Testis (tissue), 3 donors: ENCODE results near the gene LYG2. TPM values are rescaled to one million over a fixed set of nuclear protein-coding genes. Genes with fewer than 3 reads are reported as not detected.
"Not testable (repeated sequence)": the region's sequence is repeated elsewhere in the genome, so short reads cannot be mapped to it uniquely, and the experiment has no call there.

Source experiments
- DNase-seq: peaks from one replicate; pipeline ENCODE4 v3.0.0-alpha.2; 2019
- H3K27ac ChIP-seq, 2 donors: fragments of 200-600 bp; sonication (generic); one replicate each; pipeline ENCODE4 v1.5.1; 2019
- H3K27me3 ChIP-seq: fragments of 200-600 bp; sonication (generic); one replicate; pipeline ENCODE4 v1.5.1; 2019
- H3K36me3 ChIP-seq: fragments of 200-600 bp; sonication (generic); one replicate; pipeline ENCODE4 v1.5.1; 2017; ENCODE audit warnings: low read depth; ENCODE audit errors: missing control alignments
- H3K4me1 ChIP-seq: fragments of 200-600 bp; sonication (generic); one replicate; pipeline ENCODE4 v1.5.1; 2019
- H3K4me3 ChIP-seq, 2 donors: fragments of 200-600 bp; sonication (generic); one replicate each; pipeline ENCODE4 v1.5.1; 2017 to 2019
- H3K9me3 ChIP-seq: fragments of 200-600 bp; sonication (generic); one replicate; pipeline ENCODE4 v1.5.1; 2017
- CTCF ChIP-seq, 3 experiments: fragments of 450-650 bp in 2 of 3; fragments of 200-600 bp in 1 of 3; sonication (generic) in 1 of 3; IDR thresholded peaks; one replicate each; pipeline ENCODE4 v1.5.1; 2016 to 2019; ENCODE audit warnings: antibody characterized with exemption in 3 of 3, mild to moderate bottlenecking in 2 of 3, moderate library complexity in 1 of 3
- POLR2A ChIP-seq: fragments of 450-650 bp; IDR thresholded peaks from one replicate; pipeline ENCODE4 v1.6.1; 2017; ENCODE audit warnings: antibody characterized with exemption, mild to moderate bottlenecking, moderate library complexity
- WGBS, 2 donors: methylation state at CpG; one replicate each; pipeline ENCODE4 v1.1.5; 2018; 5-methylcytosine and 5-hydroxymethylcytosine counted together
- intact Hi-C: fragments of 100-400 bp; cut with DNase I; formaldehyde crosslinking; loops from one replicate; pipeline ENCODE4 v1.15.1; 2023; ENCODE audit warnings: low total_unique reads
- polyA plus RNA-seq: library from polyadenylated mRNA; stranded (reverse); fragments of 350-450 nt; fragmentation: Illumina TruSeq; extraction: RNeasy Lipid Tissue Mini Kit (QIAGEN cat#74804); gene quantifications from one replicate; pipeline ENCODE4 v1.2.3, GENCODE V29; 2014; ENCODE audit warnings: low read depth, low replicate concordance; ENCODE audit not compliant: insufficient read depth
- total RNA-seq, 2 donors: library from RNA; depleted of rRNA; stranded (reverse); fragments of >200 nt; gene quantifications; one replicate each; pipeline ENCODE4 v1.2.3, GENCODE V29; 2016

LYG2 gene
- total and polyA plus RNA-seq, 3 donors from 2014 or later = 0.43 to 1.7 TPM; not detected in 1

GRCh38 chr2:99205491-99205890 lies 50.0 kb downstream of the LYG2 start:
- intact Hi-C loops = no loop called here
- 92 to 95% methylated on average over 5 of the region's 5 CpGs for WGBS, 2 donors
- Histone ChIP-seq H3K9me3 (no peaks in the 10 kb centered on the region), H3K4me3 (no peak overlapping the region), H3K27me3 (no peaks in the 10 kb centered on the region), H3K36me3 (no peaks in the 10 kb centered on the region), H3K27ac (no peak overlapping the region), H3K4me1 (no peaks in the 10 kb centered on the region)
- TF ChIP-seq POLR2A (no peak), CTCF (IDR thresholded peaks at IDR 0.05) (no peak)
- no peak for DNase-seq

GRCh38 chr2:99201959-99202678 lies 53.3 kb downstream of the LYG2 start:
- H3K27ac ChIP-seq = no peak overlapping the region
- 91% methylated on average over 4 of the region's 4 CpGs for WGBS, 2 donors
- DNase-seq = no peak
- H3K4me3 ChIP-seq = no peak overlapping the region
- no peaks in the 10 kb centered on the region for H3K9me3 ChIP-seq
- H3K4me1 ChIP-seq = no peaks in the 10 kb centered on the region
- TF ChIP-seq POLR2A = no peak
- TF ChIP-seq CTCF (IDR thresholded peaks at IDR 0.05) = peak in 1 of 3 experiments; percentile 24
- H3K27me3 ChIP-seq = no peaks in the 10 kb centered on the region
- intact Hi-C loops = no loop called here
- no peaks in the 10 kb centered on the region for H3K36me3 ChIP-seq

GRCh38 chr2:99200076-99200800 lies 55.2 kb downstream of the LYG2 start:
- intact Hi-C loops = no loop called here

GRCh38 chr2:99198103-99198841 lies 57.2 kb downstream of the LYG2 start:
- no peak for DNase-seq
- Histone ChIP-seq H3K9me3 (no peaks in the 10 kb centered on the region), H3K27ac (no peak overlapping the region), H3K36me3 (no peaks in the 10 kb centered on the region), H3K4me1 (no peaks in the 10 kb centered on the region), H3K27me3 (no peaks in the 10 kb centered on the region), H3K4me3 (no peak overlapping the region)
- 85 to 92% methylated on average over 6 of the region's 6 CpGs for WGBS, 2 donors
- intact Hi-C loops = no loop called here
- TF ChIP-seq CTCF (IDR thresholded peaks at IDR 0.05) (no peak), POLR2A (no peak)

More at GRCh38 chr2:99200076-99200800, 55.2 kb downstream of the LYG2 start:
- H3K4me3 ChIP-seq = no peak overlapping the region
- H3K36me3 ChIP-seq = no peaks in the 10 kb centered on the region
- no peaks in the 10 kb centered on the region for H3K4me1 ChIP-seq
- DNase-seq = no peak
- no peak overlapping the region for H3K27ac ChIP-seq
- H3K27me3 ChIP-seq = no peaks in the 10 kb centered on the region
- WGBS, 2 donors = 85 to 88% methylated on average over 7 of the region's 7 CpGs
- no peaks in the 10 kb centered on the region for H3K9me3 ChIP-seq
- no peak for TF ChIP-seq POLR2A
- TF ChIP-seq CTCF (IDR thresholded peaks at IDR 0.05) = no peak

- intact Hi-C loops, H3K36me3 ChIP-seq, H3K27me3 ChIP-seq, H3K9me3 ChIP-seq, H3K4me3 ChIP-seq, H3K27ac ChIP-seq, DNase-seq, H3K4me1 ChIP-seq: not testable (repeated sequence)
- 96 to 100% methylated on average over 4 of the region's 4 CpGs for WGBS, 2 donors
Measured at GRCh38 chr2:99192364-99192763, 63.1 kb downstream of the LYG2 start.
